ENCODE measurements around the gene DNAI1. TPM values are rescaled to one million over a fixed set of nuclear protein-coding genes. Genes with fewer than 3 reads are reported as not detected.

DNAI1 gene
- total RNA-seq, 1 experiment from 2014 or later = 2.2 TPM

DNA sequence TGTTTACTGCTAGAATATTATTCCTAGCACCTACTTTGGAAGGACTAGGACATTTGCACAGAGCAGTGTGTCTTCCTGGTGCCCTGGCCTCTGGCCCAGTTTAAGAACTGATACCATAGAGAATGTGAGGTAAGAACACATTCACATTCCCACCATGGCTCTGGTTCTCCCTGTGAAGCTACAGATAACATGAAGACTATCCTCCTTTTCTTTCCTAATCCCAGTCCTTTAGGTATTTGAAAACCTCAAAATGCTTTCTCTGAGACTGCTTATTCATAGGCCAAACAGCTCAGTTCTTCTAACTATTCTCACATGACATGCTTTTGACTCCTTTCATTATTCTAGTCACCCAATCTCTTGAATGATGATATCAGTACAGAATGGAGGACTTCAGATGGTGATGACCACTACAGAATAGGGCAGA is 12.1 kb upstream of the DNAI1 start:
- Histone ChIP-seq H3K27ac (ENCODE audit: low read length) (no peak overlapping the region), H3K4me3 (ENCODE audit: low read depth in 2 of 2, low read length in 2 of 2) (no peak overlapping the region), H3K36me3 (ENCODE audit: control insufficient read depth, insufficient read depth, low read length) (no peaks in the 10 kb centered on the region), H3K4me1 (ENCODE audit: control insufficient read depth, insufficient read depth, low read length) (no peaks in the 10 kb centered on the region), H3K27me3 (ENCODE audit: control insufficient read depth, insufficient read depth, low read length) (no peaks in the 10 kb centered on the region), H3K9me3 (ENCODE audit: control insufficient read depth, insufficient read depth, low read depth, low read length) (no peaks in the 10 kb centered on the region)
- BruUV-seq (replicated peaks) = no TSS peak
- intact Hi-C loops (cut with micrococcal nuclease; ENCODE audit: unreplicated experiment) = no loop called here
- no peak for DNase-seq (ENCODE audit: low read depth, low spot score)
- ChIA-PET POLR2A (no interaction called here), CTCF (no interaction called here)
- TF ChIP-seq REST (IDR thresholded peaks at IDR 0.05; ENCODE audit: insufficient read depth in 1 of 2, low read depth in 2 of 2, low read length in 1 of 2) (no peak), SIN3A (IDR thresholded peaks at IDR 0.05; ENCODE audit: borderline replicate concordance, insufficient read depth, low read depth, low read length) (no peak), TCF7L2 (IDR thresholded peaks at IDR 0.05; ENCODE audit: low read depth, low read length) (no peak), CTCF (IDR thresholded peaks at IDR 0.05) (no peak)
- in situ Hi-C loops (cut with HindIII; ENCODE audit: low pct_unique_long_range_greater_than_20kb, low sequenced_read_pairs) = no loop called here
- no peak for ATAC-seq

DNA sequence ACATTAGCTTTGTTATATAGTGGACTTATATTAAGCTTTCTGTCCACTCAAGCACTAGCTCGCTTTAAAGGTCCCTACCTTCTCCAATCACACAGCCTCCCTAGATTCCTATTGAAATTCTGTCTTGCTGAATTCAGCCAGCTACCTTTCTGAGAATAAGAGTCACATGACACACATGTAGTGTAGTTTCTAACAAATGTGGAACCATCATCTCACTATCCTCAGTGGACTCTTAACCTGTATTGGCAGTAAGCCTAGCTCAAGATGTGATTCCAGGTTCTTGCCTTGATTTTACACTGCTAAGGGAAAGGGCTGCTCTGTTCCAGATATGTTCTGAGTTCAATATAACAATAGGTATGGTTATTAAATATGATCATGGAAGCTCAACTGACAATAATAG is 11.7 kb upstream of the DNAI1 start:
- in situ Hi-C loops (cut with HindIII; ENCODE audit: low pct_unique_long_range_greater_than_20kb, low sequenced_read_pairs) (no loop called here), intact Hi-C loops (cut with micrococcal nuclease; ENCODE audit: unreplicated experiment) (no loop called here)
- DNase-seq (ENCODE audit: low read depth, low spot score) = no peak

More for the DNA sequence above, 11.7 kb upstream of the DNAI1 start:
- no peak overlapping the region for H3K4me3 ChIP-seq (ENCODE audit: low read depth in 2 of 2, low read length in 2 of 2)
- BruUV-seq (replicated peaks) = no TSS peak
- ATAC-seq = no peak
- H3K4me1 ChIP-seq (ENCODE audit: control insufficient read depth, insufficient read depth, low read length) = no peaks in the 10 kb centered on the region
- no peaks in the 10 kb centered on the region for H3K27me3 ChIP-seq (ENCODE audit: control insufficient read depth, insufficient read depth, low read length)
- POLR2A ChIA-PET = no interaction called here
- no peaks in the 10 kb centered on the region for H3K9me3 ChIP-seq (ENCODE audit: control insufficient read depth, insufficient read depth, low read depth, low read length)
- H3K27ac ChIP-seq (ENCODE audit: low read length) = no peak overlapping the region
- CTCF ChIA-PET = no interaction called here
- no peaks in the 10 kb centered on the region for H3K36me3 ChIP-seq (ENCODE audit: control insufficient read depth, insufficient read depth, low read length)
- no peak for TF ChIP-seq POLR2AphosphoS5 (IDR thresholded peaks at IDR 0.05; ENCODE audit: low read depth, low read length)
- no peak for TF ChIP-seq SIN3A (IDR thresholded peaks at IDR 0.05; ENCODE audit: borderline replicate concordance, insufficient read depth, low read depth, low read length)
- no peak for TF ChIP-seq TCF7L2 (IDR thresholded peaks at IDR 0.05; ENCODE audit: low read depth, low read length)
- no peak for TF ChIP-seq REST (IDR thresholded peaks at IDR 0.05; ENCODE audit: insufficient read depth in 1 of 2, low read depth in 2 of 2, low read length in 1 of 2)
- no peak for TF ChIP-seq CTCF (IDR thresholded peaks at IDR 0.05)
